OCI-LY3 (cell line): ENCODE measurements around the gene ZSCAN16.

ENCODE experiments used
- EZH2phosphoT487 ChIP-seq: fragments of 200-600 bp; shearing (Covaris generic); IDR thresholded peaks from 2 replicates; pipeline ENCODE4 v1.6.1; 2018; ENCODE audit warnings: antibody characterized with exemption, mixed run types, low read depth
- TF ChIP-seq, protein P1 (sequence below): fragments of 200-600, 300-600 bp; sonication (generic); IDR thresholded peaks from 2 replicates; pipeline ENCODE4 v1.5.1; 2014; ENCODE audit warnings: antibody characterized with exemption, low read length, low read depth

- TF ChIP-seq, protein P1, sequence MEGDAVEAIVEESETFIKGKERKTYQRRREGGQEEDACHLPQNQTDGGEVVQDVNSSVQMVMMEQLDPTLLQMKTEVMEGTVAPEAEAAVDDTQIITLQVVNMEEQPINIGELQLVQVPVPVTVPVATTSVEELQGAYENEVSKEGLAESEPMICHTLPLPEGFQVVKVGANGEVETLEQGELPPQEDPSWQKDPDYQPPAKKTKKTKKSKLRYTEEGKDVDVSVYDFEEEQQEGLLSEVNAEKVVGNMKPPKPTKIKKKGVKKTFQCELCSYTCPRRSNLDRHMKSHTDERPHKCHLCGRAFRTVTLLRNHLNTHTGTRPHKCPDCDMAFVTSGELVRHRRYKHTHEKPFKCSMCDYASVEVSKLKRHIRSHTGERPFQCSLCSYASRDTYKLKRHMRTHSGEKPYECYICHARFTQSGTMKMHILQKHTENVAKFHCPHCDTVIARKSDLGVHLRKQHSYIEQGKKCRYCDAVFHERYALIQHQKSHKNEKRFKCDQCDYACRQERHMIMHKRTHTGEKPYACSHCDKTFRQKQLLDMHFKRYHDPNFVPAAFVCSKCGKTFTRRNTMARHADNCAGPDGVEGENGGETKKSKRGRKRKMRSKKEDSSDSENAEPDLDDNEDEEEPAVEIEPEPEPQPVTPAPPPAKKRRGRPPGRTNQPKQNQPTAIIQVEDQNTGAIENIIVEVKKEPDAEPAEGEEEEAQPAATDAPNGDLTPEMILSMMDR: no peak
- TF ChIP-seq EZH2phosphoT487: no peak
Observed at GRCh38 chr6:28140616-28141015, 16.2 kb downstream of the ZSCAN16 start.
